HL-60 (cell line): ENCODE results near the gene ACP4.

Experiments used
- CTCF ChIP-seq: IDR thresholded peaks from one replicate; pipeline ENCODE4 v1.5.1; 2011; ENCODE audit warnings: low read length, control low read depth, inconsistent platforms; ENCODE audit not compliant: insufficient read depth
- POLR2AphosphoS5 ChIP-seq: IDR thresholded peaks from 2 replicates; pipeline ENCODE4 v1.6.1; 2012; ENCODE audit warnings: low read depth
- REST ChIP-seq: IDR thresholded peaks from 2 replicates; pipeline ENCODE4 v1.6.1; 2012; ENCODE audit warnings: low read depth; ENCODE audit not compliant: insufficient replicate concordance
- SPI1 ChIP-seq: IDR thresholded peaks from 2 replicates; pipeline ENCODE4 v1.6.1; 2012; ENCODE audit warnings: low read depth, mild to moderate bottlenecking, borderline replicate concordance

GRCh38 chr19:50794074-50794875 is 4.1 kb downstream of the ACP4 start:
- TF ChIP-seq CTCF (no peak), POLR2AphosphoS5 (peak; percentile 41; the same call in 1 of the 2 replicates), SPI1 (no peak), REST (no peak)
